ENCODE measurements around the gene CELSR1.

DNA sequence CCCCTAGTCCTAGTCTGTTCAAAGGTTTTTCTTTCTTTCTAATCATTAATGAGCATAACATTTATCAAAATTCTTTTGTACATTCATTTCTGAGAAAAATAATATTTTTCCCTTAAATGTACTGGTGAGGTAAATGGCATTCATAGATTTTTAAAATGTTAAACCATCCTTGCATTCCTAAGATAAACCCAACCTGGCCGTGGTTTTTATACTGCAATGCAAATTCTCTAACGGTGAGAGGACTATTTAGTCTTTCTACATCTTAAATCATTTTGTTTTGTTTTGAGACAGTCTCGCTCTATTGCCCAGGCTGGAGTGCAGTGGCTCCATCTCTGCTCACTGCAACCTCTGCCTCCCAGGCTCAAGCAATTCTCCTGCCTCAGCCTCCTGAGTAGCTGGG lies 161.3 kb downstream of the CELSR1 start:
- no peak for TF ChIP-seq POLR2A (IDR thresholded peaks at IDR 0.05; ENCODE audit: low read length)
- TF ChIP-seq GATA1 (IDR thresholded peaks at IDR 0.05; ENCODE audit: low read depth, low read length): no peak

Measured in erythroblast (primary cell).